Stimulated activated CD4-positive, alpha-beta T cell treated with anti-CD3 and anti-CD28 coated beads, Interleukin-1b, Interleukin-23, amount 100 ng/mL, for 4 hours (primary cell): Measurements from ENCODE around the gene DKK1.

Experiments used
- DNase-seq, 2 donors: peaks; one replicate each; pipeline ENCODE4 v3.0.0-alpha.2; 2020; ENCODE audit warnings: low read depth in 2 of 2

The DKK1 gene

GRCh38 chr10:52313933-52314821 lies at the start of gene DKK1:
DKK1 (plus strand) TSS chr10:52314281; CDS start chr10:52314435, 154 bp downstream.
- no peak for DNase-seq

- DNase-seq: no peak
These were observed 48.8 kb upstream of the DKK1 start for GRCh38 chr10:52265131-52265926.

- no peak for DNase-seq
These were observed 47.2 kb upstream of the DKK1 start for GRCh38 chr10:52266858-52267257.

DNA sequence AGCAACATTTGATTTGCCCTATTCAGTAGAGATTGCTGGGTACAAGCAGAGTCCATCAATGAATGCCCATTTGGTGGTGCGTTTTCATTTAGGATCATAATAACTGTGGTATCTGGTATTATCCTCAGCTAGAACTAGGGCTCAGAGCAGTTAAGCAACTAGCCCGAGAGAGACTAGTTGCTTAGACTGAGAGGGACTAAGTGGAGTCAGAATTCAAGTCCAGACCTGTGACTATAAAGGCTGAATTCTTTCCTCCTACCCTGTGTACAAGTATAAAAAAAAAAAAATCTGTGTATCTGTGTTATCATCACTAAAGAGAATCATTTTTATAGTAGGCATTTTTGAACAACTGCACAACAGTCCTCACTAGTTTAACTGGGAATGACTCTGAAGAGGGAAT lies 45.3 kb upstream of the DKK1 start:
- no peak for DNase-seq

DNA sequence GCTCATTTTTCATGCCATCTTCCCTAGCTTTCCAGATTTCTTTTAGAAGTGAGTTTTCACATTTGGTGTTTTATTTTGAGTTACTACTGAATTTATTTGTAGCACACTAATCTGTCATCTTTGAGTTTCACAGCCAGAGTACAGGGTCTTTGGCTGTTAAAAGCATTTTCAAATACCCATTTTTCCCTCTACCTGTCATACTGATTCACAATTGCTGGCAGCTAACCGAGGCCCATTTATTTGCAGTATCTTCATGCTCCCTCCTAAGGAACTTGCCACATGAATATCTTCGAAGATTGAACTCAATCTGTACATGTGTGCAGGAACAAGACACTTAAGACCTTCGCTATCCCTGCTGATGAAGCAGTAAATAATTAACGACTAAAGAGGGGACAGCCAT lies 44.8 kb upstream of the DKK1 start:
- no peak for DNase-seq

- no peak for DNase-seq
These were observed 37.9 kb upstream of the DKK1 start for GRCh38 chr10:52276163-52276562.

DNA sequence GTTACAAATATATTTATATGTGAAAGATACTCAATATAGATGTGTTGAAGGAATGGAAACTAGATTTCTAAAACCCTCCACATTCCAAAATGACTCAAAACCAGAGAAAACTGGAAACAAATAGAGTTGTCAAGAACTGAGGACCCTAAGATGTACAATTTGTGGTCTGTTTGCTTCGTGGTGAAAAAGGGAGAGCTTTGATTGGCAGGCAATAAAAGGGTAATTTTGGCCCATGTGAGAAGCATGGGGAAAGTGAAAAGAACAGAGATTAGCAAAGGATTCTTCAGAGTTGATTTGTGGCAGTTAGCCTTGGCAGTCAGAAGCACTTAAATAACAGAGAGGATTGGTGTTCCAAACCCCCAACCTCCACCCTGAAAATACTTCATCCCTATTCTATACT lies 37.1 kb upstream of the DKK1 start:
- no peak for DNase-seq

GRCh38 chr10:52279546-52279945 lies 34.5 kb upstream of the DKK1 start:
- no peak for DNase-seq

DNA sequence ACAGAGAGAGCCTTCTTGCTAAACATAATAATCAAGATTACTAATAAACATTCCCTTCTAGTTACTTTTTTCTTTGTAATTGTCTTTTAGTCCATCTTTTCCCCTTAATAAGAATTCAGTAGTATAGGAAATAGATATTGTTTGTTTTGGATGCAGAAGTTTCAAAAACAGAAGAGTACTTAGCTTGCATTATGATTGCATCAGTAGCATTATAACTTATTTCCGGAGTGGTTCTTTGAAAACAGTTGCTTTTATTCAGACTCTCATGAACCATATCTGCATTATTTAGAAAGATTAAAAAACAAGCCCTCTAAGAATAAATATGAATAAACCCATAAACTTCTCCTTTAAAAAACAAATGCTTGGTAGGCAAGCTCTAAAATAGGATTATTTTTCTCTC lies 34.0 kb upstream of the DKK1 start:
- DNase-seq: no peak

- DNase-seq: no peak
These were observed 30.9 kb upstream of the DKK1 start for GRCh38 chr10:52283174-52283573.

DNA sequence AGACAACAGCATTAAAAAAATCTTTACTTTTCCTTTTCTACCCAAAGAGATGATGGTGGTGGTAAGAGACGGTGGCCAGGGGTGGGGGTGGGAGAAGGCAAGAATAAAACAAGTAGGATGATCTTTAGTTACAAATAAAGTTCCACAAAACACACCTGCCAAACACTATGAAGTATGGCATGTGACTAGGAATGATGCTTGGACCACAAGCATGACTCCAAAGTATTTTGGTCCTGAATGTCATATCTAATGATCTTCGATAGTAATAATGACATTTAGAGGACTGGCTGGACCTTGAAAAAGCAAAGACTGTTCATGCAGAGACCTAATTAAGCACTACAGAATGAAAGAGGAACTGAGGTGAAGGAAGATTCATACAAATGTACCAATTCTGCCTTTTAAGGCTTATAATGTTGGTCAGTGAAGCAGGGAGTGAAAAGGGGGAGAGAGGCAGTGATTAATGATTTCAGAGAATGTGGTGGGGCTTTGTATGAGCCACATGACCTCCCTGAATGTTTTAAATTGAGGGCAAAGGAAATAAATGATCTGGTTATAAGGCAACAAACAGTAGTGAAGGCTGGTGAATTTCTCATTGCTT lies 29.6 kb upstream of the DKK1 start:
- DNase-seq: no peak

DNA sequence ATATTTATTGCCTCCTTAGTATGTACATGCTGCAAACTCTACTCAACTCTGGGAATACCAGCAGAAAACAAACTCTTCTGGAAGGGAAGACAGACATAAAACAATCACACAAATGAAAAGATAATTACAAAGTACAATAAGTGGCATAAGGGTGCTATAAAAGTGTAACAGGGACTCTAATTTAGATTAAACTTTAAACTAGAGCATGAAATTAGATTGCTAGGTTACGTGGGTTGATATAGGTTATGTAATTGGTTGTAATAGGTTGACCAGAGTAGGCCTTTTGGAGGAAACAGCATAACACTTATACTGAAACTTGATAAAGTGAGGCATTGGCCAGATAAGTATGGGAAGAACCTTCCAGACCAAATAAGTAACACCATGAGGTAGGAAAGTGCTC lies 26.2 kb upstream of the DKK1 start:
- DNase-seq: no peak

DNA sequence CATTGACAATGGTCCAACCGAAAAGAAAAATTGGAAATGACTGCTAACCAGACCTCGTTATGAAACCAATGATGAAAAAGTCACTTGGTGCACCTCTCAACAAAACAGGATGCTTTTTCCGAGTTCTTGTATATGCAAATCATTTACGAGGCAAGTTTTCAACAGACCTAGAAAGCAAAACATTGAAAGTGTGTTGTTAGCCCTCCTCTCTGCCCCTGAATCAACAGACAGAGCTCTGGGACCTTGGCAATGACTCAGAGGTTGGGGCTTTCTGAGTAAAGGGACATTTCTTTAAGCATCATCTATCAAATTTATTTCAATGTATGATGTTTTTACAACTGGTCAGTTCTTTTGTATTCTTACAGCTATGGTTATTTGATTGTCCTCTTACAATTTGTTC lies 16.3 kb upstream of the DKK1 start:
- no peak for DNase-seq

GRCh38 chr10:52300599-52301277 lies 13.3 kb upstream of the DKK1 start:
- DNase-seq: no peak

GRCh38 chr10:52308251-52309031 lies 5.6 kb upstream of the DKK1 start:
- no peak for DNase-seq

- DNase-seq: no peak
These were observed 1.2 kb upstream of the DKK1 start for GRCh38 chr10:52312942-52313255.

GRCh38 chr10:52313256-52313932 lies 687 bp upstream of the DKK1 start:
- DNase-seq: no peak

DNA sequence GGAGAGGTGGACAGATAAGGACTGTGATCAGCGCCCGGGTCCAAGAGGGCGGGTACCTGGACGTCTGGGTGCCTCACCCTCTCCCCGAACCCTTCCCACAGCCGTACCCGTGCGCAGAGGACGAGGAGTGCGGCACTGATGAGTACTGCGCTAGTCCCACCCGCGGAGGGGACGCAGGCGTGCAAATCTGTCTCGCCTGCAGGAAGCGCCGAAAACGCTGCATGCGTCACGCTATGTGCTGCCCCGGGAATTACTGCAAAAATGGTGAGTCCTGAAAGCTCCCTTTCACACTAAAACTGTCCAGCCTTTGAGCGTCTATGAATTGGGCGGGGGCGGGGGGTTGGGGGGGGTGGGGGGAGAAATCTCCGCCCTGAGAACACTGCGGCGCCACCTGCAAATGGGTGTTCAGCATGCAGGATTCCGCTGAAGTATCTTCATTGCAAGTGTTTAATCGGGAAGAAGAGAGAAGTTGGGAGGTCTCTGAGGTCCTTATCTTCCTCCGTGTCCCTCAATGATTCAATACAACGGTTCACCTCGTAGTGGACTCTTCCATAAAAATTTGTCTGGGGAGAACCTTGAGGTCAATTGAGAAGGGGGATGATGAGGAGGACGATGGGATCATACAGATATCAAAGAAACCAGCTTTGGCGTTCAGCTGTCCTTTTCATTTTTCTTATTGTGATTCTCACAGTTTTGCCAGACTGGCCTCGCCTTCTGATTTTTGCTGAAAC lies 906 bp downstream of the DKK1 start:
- no peak for DNase-seq

- no peak for DNase-seq
These were observed 1.9 kb downstream of the DKK1 start for GRCh38 chr10:52316001-52316400.

GRCh38 chr10:52316500-52316899 lies 2.4 kb downstream of the DKK1 start:
- DNase-seq: no peak
